ENCODE data around the gene FAM13A.

Gene FAM13A

DNA sequence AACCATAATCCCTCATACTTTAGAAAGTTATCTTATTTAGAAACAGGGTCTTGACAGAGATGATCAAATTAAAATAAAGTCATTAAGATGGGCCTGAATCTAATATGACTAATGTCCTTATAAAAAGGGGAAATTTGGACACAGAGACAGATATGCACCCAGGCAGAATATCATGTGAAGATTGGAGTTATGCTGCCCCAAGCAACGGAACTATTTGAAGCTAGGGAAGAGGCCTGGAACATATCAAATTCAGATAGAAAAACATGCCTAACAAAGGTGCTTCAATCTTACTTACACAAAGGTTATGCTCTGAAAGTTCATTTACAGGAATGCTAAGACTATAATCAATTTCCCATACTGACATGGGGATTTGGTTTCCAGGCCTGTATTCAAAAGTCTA, 246.7 kb downstream of the FAM13A start:
- Histone ChIP-seq H2BK5ac (ENCODE audit: low read length) (no peak overlapping the region), H3K4me1 (ENCODE audit: control insufficient read depth in 2 of 2, insufficient read depth in 1 of 2, low read depth in 1 of 2, low read length in 2 of 2) (no peaks in the 10 kb centered on the region), H2BK12ac (ENCODE audit: low read length) (no peak overlapping the region), H3K9ac (ENCODE audit: low read depth, low read length, poor library complexity) (no peak overlapping the region), H2AFZ (ENCODE audit: low read length) (no peak overlapping the region), H4K91ac (ENCODE audit: low read depth, low read length, poor library complexity) (no peak overlapping the region), H3K4me3 (ENCODE audit: low read length in 2 of 2) (no peak overlapping the region), H3K27ac (replicated peaks; ENCODE audit: low read length) (no peak overlapping the region), H3K4me2 (ENCODE audit: insufficient read depth, low read length, poor library complexity, severe bottlenecking) (no peak overlapping the region), H2AK5ac (ENCODE audit: low read depth, low read length) (no peak overlapping the region), H3K14ac (ENCODE audit: low read length) (no peak overlapping the region), H2BK120ac (ENCODE audit: low read depth, low read length) (no peak overlapping the region), H3K36me3 (replicated peaks in 1 of 2; ENCODE audit: control insufficient read depth in 2 of 2, insufficient read depth in 2 of 2, low read length in 2 of 2) (no peaks in the 10 kb centered on the region), H3K18ac (ENCODE audit: low read length) (no peak overlapping the region), H3K23ac (ENCODE audit: low read depth, low read length, poor library complexity) (no peak overlapping the region), H2BK15ac (ENCODE audit: low read length) (no peak overlapping the region), H4K8ac (ENCODE audit: low read depth, low read length) (no peak overlapping the region), H3K4ac (ENCODE audit: low read length) (no peak overlapping the region), H3K27me3 (ENCODE audit: control insufficient read depth in 3 of 3, insufficient read depth in 3 of 3, low read depth in 1 of 3, low read length in 3 of 3) (no peaks in the 10 kb centered on the region), H3K9me3 (replicated peaks in 1 of 2; ENCODE audit: control insufficient read depth in 2 of 2, insufficient read depth in 1 of 2, low read depth in 1 of 2, low read length in 2 of 2) (no peaks in the 10 kb centered on the region), H3K79me1 (ENCODE audit: low read depth, low read length) (no peaks in the 10 kb centered on the region)
- WGBS, 2 donors (ENCODE audit: extremely low coverage in 2 of 2, insufficient read length in 2 of 2, insufficient replicate concordance in 1 of 2) = no CpG with 5 or more reads among the region's 1 CpG
- no peak for DNase-seq (ENCODE audit: low spot score)

DNA sequence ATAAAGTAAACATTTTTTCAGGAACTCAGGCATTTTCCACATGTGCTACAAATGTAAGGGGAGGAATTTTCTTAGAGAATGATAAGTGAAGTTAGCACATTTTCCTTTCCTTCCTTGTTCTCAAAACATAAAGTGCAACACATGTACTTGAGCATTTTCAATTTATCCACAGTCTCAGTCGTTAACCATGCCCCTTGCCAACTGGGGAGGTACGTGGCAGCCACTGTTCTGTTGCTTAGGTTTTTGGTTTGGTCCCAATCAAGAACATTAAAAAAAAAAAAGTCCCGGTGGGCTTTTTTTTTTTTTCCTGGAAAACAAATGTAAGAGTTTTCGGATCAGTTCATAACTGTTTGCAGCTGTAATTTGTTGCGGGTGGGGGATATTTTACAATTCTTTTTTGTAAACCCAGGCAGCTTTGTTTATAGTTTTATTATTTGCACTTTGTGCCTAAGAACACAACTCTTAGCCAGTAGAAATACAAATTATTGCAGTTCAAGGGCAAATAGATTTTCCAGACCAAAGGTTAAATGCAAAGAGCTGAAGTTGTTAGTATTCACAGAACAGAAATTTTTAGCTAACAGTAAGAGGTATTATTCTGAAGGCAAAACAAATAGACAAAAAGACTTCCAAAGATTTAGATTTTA, 247.3 kb downstream of the FAM13A start:
- no peak overlapping the region for H2AFZ ChIP-seq (ENCODE audit: low read length)
- no peak overlapping the region for H4K91ac ChIP-seq (ENCODE audit: low read depth, low read length, poor library complexity)
- H4K8ac ChIP-seq (ENCODE audit: low read depth, low read length) = no peak overlapping the region
- H3K79me1 ChIP-seq (ENCODE audit: low read depth, low read length) = no peaks in the 10 kb centered on the region
- no CpG with 5 or more reads among the region's 5 CpGs for WGBS, 2 donors (ENCODE audit: extremely low coverage in 2 of 2, insufficient read length in 2 of 2, insufficient replicate concordance in 1 of 2)
- no peak overlapping the region for H3K23ac ChIP-seq (ENCODE audit: low read depth, low read length, poor library complexity)
- H3K27me3 ChIP-seq (ENCODE audit: control insufficient read depth in 3 of 3, insufficient read depth in 3 of 3, low read depth in 1 of 3, low read length in 3 of 3) = no peaks in the 10 kb centered on the region
- no peak overlapping the region for H3K4ac ChIP-seq (ENCODE audit: low read length)
- no peak overlapping the region for H2BK12ac ChIP-seq (ENCODE audit: low read length)
- H3K4me3 ChIP-seq (ENCODE audit: low read length in 2 of 2) = no peak overlapping the region
- no peaks in the 10 kb centered on the region for H3K9me3 ChIP-seq (replicated peaks in 1 of 2; ENCODE audit: control insufficient read depth in 2 of 2, insufficient read depth in 1 of 2, low read depth in 1 of 2, low read length in 2 of 2)
- H3K18ac ChIP-seq (ENCODE audit: low read length) = no peak overlapping the region
- no peak overlapping the region for H2BK5ac ChIP-seq (ENCODE audit: low read length)
- H3K27ac ChIP-seq (replicated peaks; ENCODE audit: low read length) = no peak overlapping the region
- no peaks in the 10 kb centered on the region for H3K4me1 ChIP-seq (ENCODE audit: control insufficient read depth in 2 of 2, insufficient read depth in 1 of 2, low read depth in 1 of 2, low read length in 2 of 2)
- DNase-seq (ENCODE audit: low spot score) = no peak
- H3K36me3 ChIP-seq (replicated peaks in 1 of 2; ENCODE audit: control insufficient read depth in 2 of 2, insufficient read depth in 2 of 2, low read length in 2 of 2) = no peaks in the 10 kb centered on the region
- H2AK5ac ChIP-seq (ENCODE audit: low read depth, low read length) = no peak overlapping the region
- H2BK120ac ChIP-seq (ENCODE audit: low read depth, low read length) = no peak overlapping the region
- H3K9ac ChIP-seq (ENCODE audit: low read depth, low read length, poor library complexity) = no peak overlapping the region
- no peak overlapping the region for H2BK15ac ChIP-seq (ENCODE audit: low read length)
- H3K4me2 ChIP-seq (ENCODE audit: insufficient read depth, low read length, poor library complexity, severe bottlenecking) = no peak overlapping the region
- H3K14ac ChIP-seq (ENCODE audit: low read length) = no peak overlapping the region

GRCh38 chr4:88809101-88809500, 247.9 kb downstream of the FAM13A start:
- H2BK15ac ChIP-seq (ENCODE audit: low read length) = no peak overlapping the region
- no peaks in the 10 kb centered on the region for H3K4me1 ChIP-seq (ENCODE audit: control insufficient read depth in 2 of 2, insufficient read depth in 1 of 2, low read depth in 1 of 2, low read length in 2 of 2)
- H3K27ac ChIP-seq (replicated peaks; ENCODE audit: low read length) = no peak overlapping the region
- whole genome bisulfite sequencing, 2 donors (ENCODE audit: extremely low coverage in 2 of 2, insufficient read length in 2 of 2, insufficient replicate concordance in 1 of 2) = no CpG with 5 or more reads among the region's 2 CpGs
- no peaks in the 10 kb centered on the region for H3K79me1 ChIP-seq (ENCODE audit: low read depth, low read length)
- H3K9ac ChIP-seq (ENCODE audit: low read depth, low read length, poor library complexity) = no peak overlapping the region
- H2AK5ac ChIP-seq (ENCODE audit: low read depth, low read length) = no peak overlapping the region
- H2BK120ac ChIP-seq (ENCODE audit: low read depth, low read length) = no peak overlapping the region
- no peaks in the 10 kb centered on the region for H3K9me3 ChIP-seq (replicated peaks in 1 of 2; ENCODE audit: control insufficient read depth in 2 of 2, insufficient read depth in 1 of 2, low read depth in 1 of 2, low read length in 2 of 2)
- no peak overlapping the region for H2AFZ ChIP-seq (ENCODE audit: low read length)
- H3K27me3 ChIP-seq (ENCODE audit: control insufficient read depth in 3 of 3, insufficient read depth in 3 of 3, low read depth in 1 of 3, low read length in 3 of 3) = no peaks in the 10 kb centered on the region
- H3K4ac ChIP-seq (ENCODE audit: low read length) = no peak overlapping the region
- H4K91ac ChIP-seq (ENCODE audit: low read depth, low read length, poor library complexity) = no peak overlapping the region
- no peak for DNase-seq (ENCODE audit: low spot score)
- no peak overlapping the region for H3K4me2 ChIP-seq (ENCODE audit: insufficient read depth, low read length, poor library complexity, severe bottlenecking)
- no peak overlapping the region for H2BK12ac ChIP-seq (ENCODE audit: low read length)
- no peak overlapping the region for H4K8ac ChIP-seq (ENCODE audit: low read depth, low read length)
- no peak overlapping the region for H3K23ac ChIP-seq (ENCODE audit: low read depth, low read length, poor library complexity)
- H3K4me3 ChIP-seq (ENCODE audit: low read length in 2 of 2) = no peak overlapping the region
- no peak overlapping the region for H3K18ac ChIP-seq (ENCODE audit: low read length)
- H2BK5ac ChIP-seq (ENCODE audit: low read length) = no peak overlapping the region
- H3K14ac ChIP-seq (ENCODE audit: low read length) = no peak overlapping the region
- H3K36me3 ChIP-seq (replicated peaks in 1 of 2; ENCODE audit: control insufficient read depth in 2 of 2, insufficient read depth in 2 of 2, low read length in 2 of 2) = no peaks in the 10 kb centered on the region

- Histone ChIP-seq H3K27me3 (ENCODE audit: control insufficient read depth in 3 of 3, insufficient read depth in 3 of 3, low read depth in 1 of 3, low read length in 3 of 3) (no peaks in the 10 kb centered on the region), H3K4me3 (ENCODE audit: low read length in 2 of 2) (no peak overlapping the region), H3K79me1 (ENCODE audit: low read depth, low read length) (no peaks in the 10 kb centered on the region), H4K91ac (ENCODE audit: low read depth, low read length, poor library complexity) (no peak overlapping the region), H3K14ac (ENCODE audit: low read length) (no peak overlapping the region), H3K18ac (ENCODE audit: low read length) (no peak overlapping the region), H3K9me3 (replicated peaks in 1 of 2; ENCODE audit: control insufficient read depth in 2 of 2, insufficient read depth in 1 of 2, low read depth in 1 of 2, low read length in 2 of 2) (no peaks in the 10 kb centered on the region), H3K23ac (ENCODE audit: low read depth, low read length, poor library complexity) (no peak overlapping the region), H2BK120ac (ENCODE audit: low read depth, low read length) (no peak overlapping the region), H3K36me3 (replicated peaks in 1 of 2; ENCODE audit: control insufficient read depth in 2 of 2, insufficient read depth in 2 of 2, low read length in 2 of 2) (no peaks in the 10 kb centered on the region), H3K9ac (ENCODE audit: low read depth, low read length, poor library complexity) (no peak overlapping the region), H3K4me2 (ENCODE audit: insufficient read depth, low read length, poor library complexity, severe bottlenecking) (no peak overlapping the region), H4K8ac (ENCODE audit: low read depth, low read length) (no peak overlapping the region), H3K4ac (ENCODE audit: low read length) (no peak overlapping the region), H2BK12ac (ENCODE audit: low read length) (no peak overlapping the region), H2BK5ac (ENCODE audit: low read length) (no peak overlapping the region), H2AK5ac (ENCODE audit: low read depth, low read length) (no peak overlapping the region), H3K4me1 (ENCODE audit: control insufficient read depth in 2 of 2, insufficient read depth in 1 of 2, low read depth in 1 of 2, low read length in 2 of 2) (no peaks in the 10 kb centered on the region), H3K27ac (replicated peaks; ENCODE audit: low read length) (no peak overlapping the region), H2AFZ (ENCODE audit: low read length) (no peak overlapping the region), H2BK15ac (ENCODE audit: low read length) (no peak overlapping the region)
- DNase-seq (ENCODE audit: low spot score) = no peak
- no CpG with 5 or more reads among the region's 4 CpGs for WGBS, 2 donors (ENCODE audit: extremely low coverage in 2 of 2, insufficient read length in 2 of 2, insufficient replicate concordance in 1 of 2)
These were observed 249.5 kb downstream of the FAM13A start for GRCh38 chr4:88807499-88807898.
